Endometrial microvascular endothelial cells (primary cell): ENCODE results near the gene LDB2. TPM values are rescaled to one million over a fixed set of nuclear protein-coding genes. Genes with fewer than 3 reads are reported as not detected.
"Not testable (repeated sequence)": the region's sequence is repeated elsewhere in the genome, so short reads cannot be mapped to it uniquely, and the experiment has no call there.

Experiments used
- in situ Hi-C: cut with HindIII; loops from 2 replicates; pipeline ENCODE4 v1.10.0; 2017; ENCODE audit warnings: low sequenced_read_pairs, low pct_unique_long_range_greater_than_20kb; ENCODE audit errors: inconsistent ontology term
- total RNA-seq: library from RNA; depleted of rRNA; stranded (reverse); fragments of >200 nt; gene quantifications from one replicate; pipeline ENCODE4 v1.2.3, GENCODE V29; 2015; ENCODE audit errors: inconsistent ontology term

LDB2 gene
- 46.6 TPM for total RNA-seq

- in situ Hi-C loops = loop anchor here (25.0 kb wide), 1 partner anchor 311 kb away; no protein-coding TSS in a partner anchor
Observed at GRCh38 chr4:16897991-16898827, at the start of gene LDB2. TSS of gene LDB2 (minus strand) at chr4:16898645.

GRCh38 chr4:16942491-16942890 is 44.0 kb upstream of the LDB2 start:
- in situ Hi-C loops = no loop called here

- in situ Hi-C loops = no loop called here
Observed at GRCh38 chr4:16939178-16939577, 40.7 kb upstream of the LDB2 start.

- in situ Hi-C loops = no loop called here
Observed at GRCh38 chr4:16938512-16939040, 40.1 kb upstream of the LDB2 start.

GRCh38 chr4:16931339-16932305 is 33.2 kb upstream of the LDB2 start:
- in situ Hi-C loops = no loop called here

- in situ Hi-C loops = no loop called here
Observed at GRCh38 chr4:16926214-16926613, 27.8 kb upstream of the LDB2 start.

- in situ Hi-C loops = not testable (repeated sequence)
Observed at GRCh38 chr4:16918716-16919115, 20.3 kb upstream of the LDB2 start.

- in situ Hi-C loops = no loop called here
Observed at GRCh38 chr4:16916719-16917337, 18.4 kb upstream of the LDB2 start.

GRCh38 chr4:16916031-16916430 is 17.6 kb upstream of the LDB2 start:
- in situ Hi-C loops = no loop called here

GRCh38 chr4:16914208-16914607 is 15.8 kb upstream of the LDB2 start:
- in situ Hi-C loops = no loop called here

GRCh38 chr4:16912896-16913295 is 14.5 kb upstream of the LDB2 start:
- in situ Hi-C loops = no loop called here

- in situ Hi-C loops = no loop called here
Observed at GRCh38 chr4:16909281-16909680, 10.8 kb upstream of the LDB2 start.

- in situ Hi-C loops = no loop called here
Observed at GRCh38 chr4:16908377-16909021, 10.1 kb upstream of the LDB2 start.

GRCh38 chr4:16900325-16900724 is 1.9 kb upstream of the LDB2 start:
- in situ Hi-C loops = no loop called here

GRCh38 chr4:16896881-16897750 is 1.3 kb downstream of the LDB2 start:
- in situ Hi-C loops = loop anchor here (25.0 kb wide), 1 partner anchor 310 kb away; no protein-coding TSS in a partner anchor

- in situ Hi-C loops = loop anchor here (25.0 kb wide), 1 partner anchor 307 kb away; no protein-coding TSS in a partner anchor
Observed at GRCh38 chr4:16894406-16894805, 4.0 kb downstream of the LDB2 start.

GRCh38 chr4:16893141-16893651 is 5.2 kb downstream of the LDB2 start:
- in situ Hi-C loops = loop anchor here (25.0 kb wide), 1 partner anchor 306 kb away; no protein-coding TSS in a partner anchor
